ENCODE data around the gene OR2L2. TPM values are rescaled to one million over a fixed set of nuclear protein-coding genes. Genes with fewer than 3 reads are reported as not detected.
"Not testable (repeated sequence)": the region's sequence is repeated elsewhere in the genome, so short reads cannot be mapped to it uniquely, and the experiment has no call there.

Gene OR2L2, protein sequence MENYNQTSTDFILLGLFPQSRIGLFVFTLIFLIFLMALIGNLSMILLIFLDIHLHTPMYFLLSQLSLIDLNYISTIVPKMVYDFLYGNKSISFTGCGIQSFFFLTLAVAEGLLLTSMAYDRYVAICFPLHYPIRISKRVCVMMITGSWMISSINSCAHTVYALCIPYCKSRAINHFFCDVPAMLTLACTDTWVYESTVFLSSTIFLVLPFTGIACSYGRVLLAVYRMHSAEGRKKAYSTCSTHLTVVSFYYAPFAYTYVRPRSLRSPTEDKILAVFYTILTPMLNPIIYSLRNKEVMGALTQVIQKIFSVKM
- total RNA-seq = 0.41 TPM

DNA sequence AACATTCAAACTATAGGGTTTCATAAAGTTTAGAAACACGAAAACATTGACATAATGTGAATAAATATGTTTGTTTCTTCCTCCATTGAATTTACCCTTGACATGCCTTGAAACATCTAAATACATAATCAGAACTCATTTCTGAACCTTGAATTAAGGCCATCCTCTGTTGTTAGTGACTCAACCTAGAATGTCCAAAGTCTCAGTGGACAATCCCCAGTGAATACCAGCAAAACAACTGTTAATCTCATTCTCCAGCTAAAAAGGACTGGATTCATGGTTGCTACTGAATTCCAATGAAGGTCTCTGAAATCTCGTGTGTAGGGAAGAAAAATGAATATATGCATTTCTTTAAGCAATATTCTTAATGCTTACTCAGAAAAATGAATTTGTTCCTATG, at the start of gene OR2L2:
TSS of gene OR2L2 (plus strand) at position 301 of the 400 bp plus-strand sequence. CDS start 8,198 bp downstream, outside the sequence.
- FAIRE-seq (no peak), DNase-seq (ENCODE audit: low spot score in 2 of 2) (no peak)

DNA sequence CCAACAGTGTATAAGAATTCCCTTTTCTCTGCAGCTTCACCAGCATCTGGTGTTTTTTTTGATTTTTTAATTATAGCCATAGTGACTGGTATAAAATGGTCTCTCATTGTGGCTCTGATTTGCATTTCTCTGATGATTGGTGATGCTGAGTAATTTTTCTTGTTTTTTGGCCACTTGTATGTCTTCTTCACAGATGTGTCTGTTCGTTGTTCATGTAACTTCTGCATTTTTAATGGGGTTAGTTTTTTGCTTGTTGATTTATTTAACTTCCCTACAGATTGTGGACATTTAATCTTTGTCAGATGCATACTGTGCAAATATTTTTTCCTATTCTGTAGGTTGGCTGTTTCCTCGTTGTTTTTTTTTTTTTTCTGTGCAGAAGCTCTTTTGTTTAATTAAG, 36.9 kb upstream of the OR2L2 start:
- FAIRE-seq (no peak), DNase-seq (ENCODE audit: low spot score in 2 of 2) (no peak)

DNA sequence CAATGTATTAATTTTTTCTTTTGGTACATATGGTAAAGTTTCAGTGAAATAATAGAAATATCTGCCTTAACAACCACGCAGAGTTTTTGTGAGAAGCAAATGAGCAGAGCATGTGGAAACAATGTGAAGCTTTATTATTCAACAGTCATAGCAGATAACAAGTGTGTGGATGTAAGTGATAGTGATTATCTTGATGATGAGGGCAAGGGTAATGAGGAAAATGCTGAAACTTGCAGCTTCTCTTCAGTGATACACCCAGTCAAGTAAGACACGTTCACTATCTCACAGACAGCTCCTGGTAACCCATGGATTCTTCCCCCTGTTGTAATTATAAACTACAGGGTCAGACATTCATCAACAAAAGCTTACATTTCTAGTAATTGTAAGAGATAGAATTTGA, 31.1 kb upstream of the OR2L2 start:
- no peak for FAIRE-seq
- no peak for DNase-seq (ENCODE audit: low spot score in 2 of 2)

DNA sequence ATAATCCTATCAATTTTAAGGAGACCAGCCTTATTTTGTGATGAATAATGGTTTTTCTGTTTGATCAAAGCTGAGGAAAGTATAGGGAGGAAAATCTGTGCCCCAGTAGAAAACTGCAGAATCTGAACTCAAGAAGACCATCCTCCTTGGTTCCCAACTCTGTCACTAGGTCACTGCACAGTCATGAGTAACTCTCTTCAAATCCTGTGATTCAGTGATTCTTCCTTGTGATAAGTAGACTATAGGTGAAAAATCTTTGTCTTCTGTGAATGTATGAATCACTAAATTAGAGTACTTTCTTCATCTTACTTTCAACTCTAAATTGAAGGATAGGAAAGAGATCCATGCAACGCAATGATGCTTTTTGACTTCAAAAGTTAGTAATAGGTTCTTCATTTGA, 29.7 kb upstream of the OR2L2 start:
- DNase-seq (ENCODE audit: low spot score in 2 of 2) (no peak), FAIRE-seq (no peak)

DNA sequence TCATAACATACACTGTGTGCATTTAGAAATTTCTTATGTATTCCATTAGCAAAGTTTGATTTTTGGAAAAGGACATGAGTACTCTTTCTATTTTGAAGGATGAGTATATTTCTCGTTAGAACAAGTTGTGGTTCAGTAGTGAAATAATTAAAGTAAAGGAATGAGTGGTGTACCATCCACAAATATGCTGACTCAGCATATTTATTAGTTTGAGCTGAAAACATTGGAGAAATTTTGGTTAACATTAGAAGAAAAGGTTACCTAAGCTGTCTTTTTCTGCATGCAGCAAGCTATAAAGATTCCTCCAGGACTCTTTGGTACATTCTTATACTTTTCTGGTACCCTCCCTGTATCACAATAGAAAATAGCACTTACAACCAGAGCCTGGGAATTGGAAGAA, 22.1 kb upstream of the OR2L2 start:
- FAIRE-seq (no peak), DNase-seq (ENCODE audit: low spot score in 2 of 2) (no peak)

DNA sequence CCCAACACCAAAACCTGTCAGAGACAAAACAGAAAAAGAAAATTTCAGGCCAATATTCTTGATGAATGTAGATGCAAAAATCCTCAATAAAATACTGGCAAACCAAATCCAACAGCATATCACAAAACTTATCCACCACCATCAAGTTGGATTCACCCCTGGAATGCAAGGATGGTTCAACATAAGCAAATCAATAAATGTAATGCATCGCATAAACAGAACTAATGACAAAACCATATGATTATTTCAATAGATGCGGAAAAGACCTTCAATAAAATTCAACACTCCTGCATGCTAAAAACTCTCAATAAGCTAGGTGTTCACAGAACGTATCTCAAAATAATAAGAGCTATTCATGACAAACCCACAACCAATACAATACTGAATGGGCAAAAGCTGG, 20.2 kb upstream of the OR2L2 start:
- FAIRE-seq = no peak
- no peak for DNase-seq (ENCODE audit: low spot score in 2 of 2)

DNA sequence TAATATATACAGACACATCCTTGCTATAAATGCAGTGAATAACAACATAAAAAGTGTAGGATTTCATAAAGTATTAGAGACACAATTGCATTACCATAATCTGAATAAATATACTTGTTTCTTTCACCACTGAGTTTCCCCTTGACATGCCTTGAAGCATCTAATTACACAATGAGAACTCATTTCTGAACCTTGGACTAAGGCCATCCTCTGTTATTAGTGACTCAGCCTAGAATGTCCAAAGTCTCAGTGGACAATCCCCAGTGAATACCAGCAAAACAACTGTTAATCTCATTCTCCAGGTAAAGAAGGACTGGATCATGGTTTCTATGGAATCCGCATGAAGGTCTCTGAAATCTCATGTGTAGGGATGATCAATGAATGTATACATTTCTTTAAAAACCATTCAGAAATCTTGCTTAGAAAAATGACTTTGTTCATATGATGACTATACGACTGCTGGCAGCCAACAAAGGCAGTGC, 16.6 kb upstream of the OR2L2 start, which contains the start of gene OR2L5:
TSS of gene OR2L5 (plus strand) at position 432 of the 482 bp plus-strand sequence. CDS start 8,288 bp downstream, outside the sequence.
- DNase-seq (ENCODE audit: low spot score in 2 of 2) (no peak), FAIRE-seq (no peak)

DNA sequence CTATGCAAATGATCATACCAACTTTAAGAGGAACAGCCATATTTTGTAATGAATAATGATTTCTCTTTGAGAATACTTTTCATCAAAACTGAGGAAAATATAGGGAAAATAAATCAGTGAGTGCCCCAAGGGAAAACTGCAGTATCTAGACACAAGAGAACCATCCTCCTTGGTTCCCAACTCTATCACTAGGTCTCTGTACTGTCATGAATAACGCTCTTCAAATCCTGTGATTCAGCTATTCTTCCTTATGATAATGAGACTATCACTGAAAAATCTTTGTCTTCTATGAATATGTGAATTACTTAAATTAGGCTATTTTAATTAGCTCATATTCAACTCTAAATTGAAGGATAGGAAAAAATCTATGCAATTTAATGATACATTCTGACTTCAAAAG, 14.1 kb upstream of the OR2L2 start:
- DNase-seq (ENCODE audit: low spot score in 2 of 2) = no peak
- no peak for FAIRE-seq

DNA sequence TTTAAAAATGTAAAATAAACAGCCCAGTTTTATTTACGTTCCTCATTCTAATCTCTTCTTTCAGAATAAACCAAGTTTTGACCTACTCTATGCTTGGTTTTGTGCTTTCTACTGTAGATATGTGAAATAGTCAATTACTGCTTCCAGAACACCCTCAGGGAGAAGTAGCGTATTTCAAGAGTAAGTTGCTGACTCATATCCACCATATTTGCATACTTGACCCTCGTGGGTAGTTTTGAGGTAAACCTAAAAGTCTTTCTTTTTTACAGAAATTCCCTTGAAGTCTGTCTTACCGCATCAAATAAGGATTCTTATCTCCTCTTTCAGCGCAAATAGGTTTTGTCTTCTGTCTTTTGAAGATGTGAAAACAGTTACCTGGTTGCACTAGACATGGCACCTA, 15.3 kb downstream of the OR2L2 start:
- FAIRE-seq = no peak

DNA sequence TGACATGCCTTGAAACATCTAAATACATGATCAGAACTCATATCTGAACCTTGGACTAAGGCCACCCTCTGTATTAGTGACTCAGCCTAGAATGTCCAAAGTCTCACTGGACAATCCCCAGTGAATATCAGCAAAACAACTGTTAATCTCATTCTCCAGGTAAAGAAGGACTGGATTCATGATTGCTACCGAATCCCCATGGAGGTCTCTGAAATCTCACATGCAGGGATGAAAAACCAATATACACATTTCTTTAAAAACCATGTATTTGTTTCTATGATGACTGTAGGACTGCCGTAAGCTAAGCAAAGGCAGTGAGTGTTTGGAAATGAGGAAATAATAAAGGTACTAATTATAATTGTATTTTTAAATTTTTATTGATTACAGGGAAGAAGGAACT, 16.7 kb downstream of the OR2L2 start, which contains the start of gene OR2L3:
TSS of gene OR2L3 (plus strand) at position 301 of the 400 bp plus-strand sequence. CDS start 13,846 bp downstream, outside the sequence.
- DNase-seq (ENCODE audit: low spot score in 2 of 2) = no peak
- no peak for FAIRE-seq

More for the DNA sequence above, 15.3 kb downstream of the OR2L2 start:
- no peak for DNase-seq (ENCODE audit: low spot score in 2 of 2)

DNA sequence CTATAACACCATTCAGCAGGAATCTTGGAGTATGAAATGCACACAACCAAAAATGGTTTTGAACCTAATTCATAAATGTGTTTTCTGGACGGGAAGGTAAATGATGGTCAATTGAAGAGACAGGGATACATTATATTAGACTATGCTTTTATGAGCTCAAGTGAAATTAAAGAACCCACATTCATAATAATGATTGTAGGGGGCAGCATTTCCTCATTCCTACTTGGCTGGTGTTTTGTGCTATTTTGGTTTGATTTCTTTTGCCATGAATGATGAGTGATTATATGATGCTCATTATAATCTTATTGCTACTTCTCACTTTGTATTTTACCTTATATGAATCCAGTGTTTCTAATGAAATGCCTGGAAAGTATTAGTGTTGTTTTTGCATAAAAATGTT, 17.1 kb downstream of the OR2L2 start:
- DNase-seq (ENCODE audit: low spot score in 2 of 2) = no peak
- no peak for FAIRE-seq

DNA sequence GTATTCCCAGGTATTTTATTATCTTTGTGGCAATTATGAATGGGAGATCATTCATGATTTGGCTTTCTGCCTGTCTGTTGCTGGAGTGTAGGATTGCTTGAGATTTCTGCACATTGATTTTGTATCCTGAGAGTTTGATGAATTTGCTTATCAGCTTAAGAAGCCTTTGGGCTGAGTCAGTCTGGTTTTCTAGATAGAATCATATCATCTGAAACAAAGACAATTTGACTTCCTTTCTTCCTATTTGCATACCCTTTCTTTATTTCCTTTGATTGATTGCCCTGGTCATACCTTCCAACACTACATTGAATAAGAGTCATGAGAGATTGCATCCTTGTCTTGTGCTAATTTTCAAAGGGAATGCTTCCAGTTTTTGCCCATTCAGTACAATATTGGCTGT, 24.8 kb downstream of the OR2L2 start:
- DNase-seq (ENCODE audit: low spot score in 2 of 2) = no peak
- no peak for FAIRE-seq

DNA sequence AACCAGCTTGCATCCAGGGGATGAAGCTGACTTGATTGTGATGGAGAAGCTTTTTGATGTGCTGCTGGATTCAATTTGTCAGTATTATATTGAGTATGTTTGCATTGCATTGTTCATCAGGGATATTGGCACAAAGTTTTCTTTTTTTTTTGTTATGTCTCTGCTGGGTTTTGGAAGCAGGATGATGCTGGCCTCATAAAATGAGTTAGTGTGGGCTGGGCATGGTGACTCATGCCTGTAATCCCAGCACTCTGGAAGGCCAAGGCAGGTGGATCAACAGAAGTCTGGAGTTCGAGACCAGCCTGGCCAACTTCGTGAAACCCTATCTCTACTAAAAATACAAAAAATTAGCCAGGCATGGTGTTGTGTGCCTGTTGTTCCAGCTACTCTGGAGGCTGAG, 25.4 kb downstream of the OR2L2 start:
- FAIRE-seq (no peak), DNase-seq (ENCODE audit: low spot score in 2 of 2) (no peak)

DNA sequence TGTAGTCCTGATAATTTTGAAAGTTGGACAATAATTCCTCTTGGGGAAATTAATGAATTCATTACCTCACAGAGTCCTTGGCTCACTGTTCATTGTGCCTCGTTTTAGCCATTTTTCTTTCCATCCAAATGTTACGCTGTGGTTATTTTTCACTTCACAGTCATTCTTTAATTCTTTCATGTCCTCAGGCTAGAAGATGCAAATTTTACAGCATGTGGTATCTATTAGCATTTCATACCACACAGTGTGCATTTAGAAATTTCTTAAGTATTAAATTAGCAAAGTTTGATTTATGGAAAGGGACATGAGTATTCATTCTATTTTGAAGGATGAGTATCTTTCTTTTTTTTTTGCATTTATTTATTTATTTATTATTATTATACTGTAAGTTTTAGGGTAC, 35.2 kb downstream of the OR2L2 start:
- no peak for DNase-seq (ENCODE audit: low spot score in 2 of 2)
- FAIRE-seq = no peak

DNA sequence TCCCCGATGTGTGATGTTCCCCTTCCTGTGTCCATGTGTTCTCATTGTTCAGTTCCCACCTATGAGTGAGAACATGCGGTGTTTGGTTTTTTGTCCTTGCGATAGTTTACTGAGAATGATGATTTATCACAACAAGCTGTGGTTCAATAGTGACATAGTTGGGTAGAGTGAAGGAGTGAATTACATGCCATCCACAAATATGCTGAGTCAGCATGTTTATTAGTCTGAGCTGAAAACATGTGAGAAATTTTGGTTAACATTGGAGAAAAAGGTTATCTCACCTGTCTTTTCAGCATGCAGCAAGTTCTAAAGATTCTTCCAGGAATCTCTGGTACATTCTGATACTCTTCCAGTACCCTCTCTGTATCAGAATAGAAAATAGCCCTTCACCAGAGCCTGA, 35.7 kb downstream of the OR2L2 start:
- no peak for FAIRE-seq

DNA sequence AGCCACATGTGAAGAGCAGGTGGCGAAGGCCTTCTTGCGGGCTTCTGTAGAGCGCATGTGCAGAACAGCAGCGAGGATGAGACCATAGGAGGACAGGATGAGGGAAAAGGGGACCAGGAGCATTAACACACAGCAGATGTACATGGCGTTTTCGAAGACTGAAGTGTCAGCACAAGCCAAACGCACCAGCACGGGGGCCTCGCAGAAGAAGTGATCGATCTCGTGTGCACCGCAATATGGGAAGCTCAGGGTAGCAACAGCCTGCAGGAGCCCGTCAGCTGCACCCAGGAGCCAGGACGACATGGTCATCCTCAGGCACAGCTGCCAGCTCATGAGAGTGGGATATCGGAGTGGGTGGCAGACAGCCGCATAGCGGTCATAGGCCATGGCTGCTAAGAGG, 54.0 kb downstream of the OR2L2 start:
- DNase-seq (ENCODE audit: low spot score in 2 of 2); FAIRE-seq: not testable (repeated sequence)

More for the DNA sequence above, 35.7 kb downstream of the OR2L2 start:
- no peak for DNase-seq (ENCODE audit: low spot score in 2 of 2)

Small RNA genes lying within 50 kb of the gene (small RNA-seq; reads per million reads assigned to genes)
- not detected for gene RF00019

Other genes with a start within 250 kb of the OR2L2 start
- gene OR14A16, start 206.0 kb upstream of the OR2L2 start, total RNA-seq = not detected
- not detected for gene OR11L1, start 188.2 kb upstream of the OR2L2 start, total RNA-seq
- 3.3 TPM for gene TRIM58, start 172.9 kb upstream of the OR2L2 start, total RNA-seq
- 2.9 TPM for gene OR2W3, start 134.5 kb upstream of the OR2L2 start, total RNA-seq
- not detected for gene OR2T8, start 109.8 kb upstream of the OR2L2 start, total RNA-seq
- gene OR2AJ1, start 105.2 kb upstream of the OR2L2 start, total RNA-seq = not detected
- 0.82 TPM for gene OR2L8, start 81.2 kb upstream of the OR2L2 start, total RNA-seq
- 0.41 TPM for gene OR2AK2, start 64.8 kb upstream of the OR2L2 start, total RNA-seq
- 0.41 TPM for gene OR2L5, start 16.4 kb upstream of the OR2L2 start, total RNA-seq
- 0.41 TPM for gene OR2L3, start 16.8 kb downstream of the OR2L2 start, total RNA-seq
- gene OR2L13, start 65.1 kb downstream of the OR2L2 start, total RNA-seq = 1.6 TPM
- not detected for gene OR2M5, start 115.1 kb downstream of the OR2L2 start, total RNA-seq
- not detected for gene OR2M2, start 144.8 kb downstream of the OR2L2 start, total RNA-seq
- gene OR2M3, start 167.2 kb downstream of the OR2L2 start, total RNA-seq = under 0.01 TPM
- gene OR2M4, start 201.3 kb downstream of the OR2L2 start, total RNA-seq = under 0.01 TPM
- not detected for gene OR2T33, start 247.9 kb downstream of the OR2L2 start, total RNA-seq

All from frontal cortex (tissue), 4 donors.